Omental fat pad (tissue), 4 donors: Measurements from ENCODE around the gene SPINK8. TPM values are rescaled to one million over a fixed set of nuclear protein-coding genes. Genes with fewer than 3 reads are reported as not detected.

Experiments
- ATAC-seq: fragments of 150-250 bp; one replicate; pipeline ENCODE4 v1.9.1; 2016; ENCODE audit warnings: mild to moderate bottlenecking, moderate library complexity; ENCODE audit not compliant: low FRiP score
- DNase-seq: peaks from one replicate; pipeline ENCODE4 v3.0.0-alpha.2; 2019; ENCODE audit warnings: low spot score
- CTCF ChIP-seq, 3 donors: fragments of 450-650 bp; IDR thresholded peaks; one replicate each; pipeline ENCODE4 v1.5.1; 2016 to 2017; ENCODE audit warnings: antibody characterized with exemption in 3 of 3, mild to moderate bottlenecking in 3 of 3, moderate library complexity in 2 of 3
- total RNA-seq, 4 donors: library from RNA; depleted of rRNA; stranded (reverse); fragments of >200 nt; gene quantifications; one replicate each; pipeline ENCODE4 v1.1.0, GENCODE V29; 2016

Gene SPINK8
- total RNA-seq, 4 donors from 2014 or later = not detected

DNA sequence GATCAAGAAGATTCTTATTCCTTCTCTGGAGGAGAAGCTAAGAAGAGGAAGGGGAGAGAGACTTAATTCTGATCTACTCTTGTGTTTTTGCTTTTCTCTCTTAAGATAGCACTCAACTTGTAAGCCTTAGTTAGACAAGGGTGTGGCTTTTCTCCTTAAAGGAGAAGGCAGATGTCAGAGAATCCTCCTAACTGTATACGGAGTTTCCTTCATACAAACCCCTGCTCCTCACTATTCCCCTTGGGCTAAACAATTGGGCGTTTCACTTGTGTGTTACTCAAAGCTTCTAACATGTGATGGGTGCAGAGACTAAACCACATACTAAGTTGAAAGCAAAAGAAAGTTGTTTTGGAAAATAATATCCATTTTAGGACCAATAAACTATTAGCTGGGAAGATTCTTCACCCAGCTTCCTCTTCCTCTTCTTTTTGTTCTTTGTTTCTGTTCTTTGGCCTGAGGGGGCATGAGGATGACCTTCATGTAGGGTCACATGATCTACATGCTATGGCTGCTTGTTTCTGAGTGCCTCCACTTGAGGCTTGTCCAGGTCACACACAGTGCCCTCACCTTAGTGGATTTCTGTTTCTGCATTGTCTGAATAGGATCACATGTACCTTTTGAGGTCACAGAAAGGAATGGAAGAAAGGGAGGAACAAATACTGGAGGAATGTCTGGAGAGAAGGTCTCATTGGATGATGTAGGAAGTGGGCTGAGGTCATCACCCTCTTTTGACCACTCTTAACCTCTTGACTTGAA is 14.6 kb downstream of the SPINK8 start:
- ATAC-seq (no peak), DNase-seq (no peak)
- no peak for TF ChIP-seq CTCF (IDR thresholded peaks at IDR 0.05)

- ATAC-seq (no peak), DNase-seq (no peak)
- no peak for TF ChIP-seq CTCF (IDR thresholded peaks at IDR 0.05)
Observed at GRCh38 chr3:48314542-48314941, 18.9 kb downstream of the SPINK8 start.

GRCh38 chr3:48306860-48307530 is 26.5 kb downstream of the SPINK8 start:
- TF ChIP-seq CTCF (IDR thresholded peaks at IDR 0.05) = no peak
- no peak for ATAC-seq
- no peak for DNase-seq

DNA sequence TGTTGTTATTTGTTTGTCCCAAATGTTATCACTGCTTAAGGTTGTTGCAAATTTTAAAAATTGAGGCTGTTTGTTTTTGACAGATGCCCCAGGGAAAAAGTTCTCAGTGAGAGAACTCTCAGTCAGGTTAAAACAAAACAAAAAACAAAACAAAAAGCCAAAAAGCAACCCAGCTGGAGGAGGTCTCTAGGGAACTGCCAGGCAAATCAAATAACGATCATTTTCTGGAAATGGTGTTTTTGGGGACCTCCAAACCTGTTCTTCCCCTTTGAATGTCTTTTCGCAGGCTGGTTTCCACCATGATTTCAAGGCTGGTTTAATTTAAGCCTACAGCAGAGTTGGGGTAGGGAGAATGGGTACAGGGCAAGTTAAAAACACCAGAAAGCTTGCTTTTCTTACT is 27.2 kb downstream of the SPINK8 start:
- TF ChIP-seq CTCF (IDR thresholded peaks at IDR 0.05) = no peak
- ATAC-seq = no peak
- no peak for DNase-seq

DNA sequence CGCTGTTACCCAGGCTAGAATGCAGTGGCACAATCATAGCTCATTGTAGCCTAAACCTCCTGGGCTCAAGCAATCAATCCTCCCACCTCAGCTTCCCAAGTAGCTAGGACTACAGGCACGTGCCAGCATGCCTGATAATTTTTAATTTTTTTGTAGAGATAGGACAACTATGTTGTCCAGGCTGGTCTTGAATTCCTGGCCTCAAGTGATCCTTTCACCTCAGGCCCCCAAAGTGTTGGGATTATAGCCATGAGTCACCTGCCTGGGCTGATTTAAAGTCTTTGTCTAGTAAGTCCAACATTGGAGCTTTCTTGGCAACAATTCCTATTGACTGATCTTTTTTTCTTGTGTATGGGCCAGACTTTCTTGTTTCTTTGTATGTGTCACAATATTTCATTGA is 28.1 kb downstream of the SPINK8 start:
- ATAC-seq (no peak), DNase-seq (no peak)
- TF ChIP-seq CTCF (IDR thresholded peaks at IDR 0.05) = no peak

DNA sequence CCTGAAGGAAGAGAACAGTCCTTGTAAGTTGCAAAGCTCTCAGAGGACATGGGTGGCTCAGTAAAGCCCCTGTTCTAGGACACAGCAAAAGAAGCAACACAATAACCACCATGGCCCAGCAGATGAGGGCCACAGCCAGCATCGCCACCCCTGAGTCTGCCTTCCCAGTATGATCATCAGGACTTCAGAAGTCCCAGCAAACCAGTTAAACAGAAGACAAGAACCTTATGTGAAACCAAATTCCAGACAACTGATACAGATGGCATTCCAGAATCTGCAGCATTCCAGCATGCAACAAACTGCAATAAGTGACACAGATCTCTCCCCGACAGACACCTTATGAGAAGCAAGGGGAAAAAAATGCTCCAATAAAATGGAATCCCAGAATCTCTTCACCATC is 30.4 kb downstream of the SPINK8 start:
- ATAC-seq = no peak
- no peak for DNase-seq
- TF ChIP-seq CTCF (IDR thresholded peaks at IDR 0.05) = no peak

DNA sequence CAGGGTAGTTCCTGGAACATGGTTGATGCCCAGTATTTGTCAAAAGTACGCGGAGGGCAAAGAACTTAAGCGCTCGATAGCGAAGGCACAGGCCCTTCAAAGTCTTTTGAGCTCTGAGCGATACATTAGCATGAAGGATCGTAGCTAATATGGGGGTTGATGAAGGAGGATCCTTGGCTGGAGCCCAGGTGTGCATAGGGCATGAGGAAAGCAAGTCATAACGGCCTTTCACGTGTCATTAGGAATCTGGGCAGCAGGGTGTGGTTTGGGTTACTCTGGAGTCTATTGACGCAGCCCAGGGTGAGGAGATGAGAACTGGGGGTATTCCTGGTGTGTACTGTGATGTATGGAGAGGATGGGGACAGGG is 31.7 kb downstream of the SPINK8 start:
- no peak for TF ChIP-seq CTCF (IDR thresholded peaks at IDR 0.05)
- peak; percentile 57 for ATAC-seq
- DNase-seq = no peak
